ENCODE measurements around the gene FAM43B. TPM values are rescaled to one million over a fixed set of nuclear protein-coding genes. Genes with fewer than 3 reads are reported as not detected.

Gene FAM43B
- polyA plus RNA-seq, 3 donors: not detected

GRCh38 chr1:20588634-20589225 lies 36.4 kb downstream of the FAM43B start, which contains the start of gene CDA:
TSS of gene CDA (plus strand) at chr1:20589097. CDS start at chr1:20589130, 33 bp downstream.
- H3K9me3 Mint-ChIP-seq: peaks cover 0 to 3% (median 0%) of the 10 kb centered on the region in 7 donors
- peaks cover 50% of the 10 kb centered on the region for H3K79me2 ChIP-seq (ENCODE audit: insufficient read depth, low read length)
- WGBS (ENCODE audit: insufficient coverage): 7% methylated on average over 10 of the region's 11 CpGs
- H3K27me3 ChIP-seq (ENCODE audit: control insufficient read depth in 2 of 2, insufficient read depth in 2 of 2, low read length in 2 of 2): no peaks in the 10 kb centered on the region
- H4K20me1 ChIP-seq (ENCODE audit: insufficient read depth, low read length): peaks cover 29% of the 10 kb centered on the region
- peak within 1 kb of the TSS; percentile 93 to 98 for H3K27ac ChIP-seq (ENCODE audit: low read depth in 1 of 2, low read length in 2 of 2)
- peak within 1 kb of the TSS; percentile 58 for H2AFZ ChIP-seq (ENCODE audit: insufficient read depth, low read depth, low read length, poor library complexity, severe bottlenecking)
- intact Hi-C loops (cut with micrococcal nuclease): no loop called here
- H3K27ac Mint-ChIP-seq: peak within 1 kb of the TSS; percentile 95 to 99 (median 97)
- H3K4me2 ChIP-seq (replicated peaks; ENCODE audit: extremely low read depth, low read length, poor library complexity, severe bottlenecking): peak within 1 kb of the TSS; percentile 75
- TF ChIP-seq CTCF (IDR thresholded peaks at IDR 0.05): no peak
- H3K9ac ChIP-seq (ENCODE audit: insufficient read depth, low read length, poor library complexity, severe bottlenecking): peak within 1 kb of the TSS; percentile 79
- peaks cover 0 to 5% (median 1%) of the 10 kb centered on the region in 3 donors for H3K27me3 Mint-ChIP-seq (ENCODE audit: low read depth in 3 of 3)
- DNase-seq: peak; percentile 60 to 73 (median 69)
- H3K4me1 Mint-ChIP-seq: peaks cover 70% of the 10 kb centered on the region
- no peaks in the 10 kb centered on the region for H3K9me3 ChIP-seq (replicated peaks in 1 of 2; ENCODE audit: control insufficient read depth in 1 of 2, insufficient read depth in 1 of 2, low read length in 2 of 2)
- H3K4me3 ChIP-seq (replicated peaks in 1 of 3; ENCODE audit: low read depth in 2 of 3, low read length in 3 of 3): peak within 1 kb of the TSS; percentile 60 to 84 (median 79)
- peak within 1 kb of the TSS; percentile 91 for H3K4me3 Mint-ChIP-seq
- H3K36me3 ChIP-seq (replicated peaks in 1 of 2; ENCODE audit: control insufficient read depth in 1 of 2, insufficient read depth in 2 of 2, low read length in 2 of 2): peaks cover 12 to 27% of the 10 kb centered on the region in 2 donors
- peaks cover 48 to 63% of the 10 kb centered on the region in 2 donors for H3K4me1 ChIP-seq (ENCODE audit: control insufficient read depth in 1 of 2, insufficient read depth in 2 of 2, low read length in 2 of 2)
- peaks cover 22 to 28% of the 10 kb centered on the region in 2 donors for H3K36me3 Mint-ChIP-seq

- Histone ChIP-seq H2AFZ (ENCODE audit: insufficient read depth, low read depth, low read length, poor library complexity, severe bottlenecking) (peak overlapping the region; percentile 58), H4K20me1 (ENCODE audit: insufficient read depth, low read length) (peaks cover 33% of the 10 kb centered on the region), H3K4me1 (ENCODE audit: control insufficient read depth in 1 of 2, insufficient read depth in 2 of 2, low read length in 2 of 2) (peaks cover 48 to 63% of the 10 kb centered on the region in 2 donors), H3K4me3 (replicated peaks in 1 of 3; ENCODE audit: low read depth in 2 of 3, low read length in 3 of 3) (peak overlapping the region; percentile 60 to 84 (median 79)), H3K27ac (ENCODE audit: low read depth in 1 of 2, low read length in 2 of 2) (peak overlapping the region; percentile 93 to 98), H3K36me3 (replicated peaks in 1 of 2; ENCODE audit: control insufficient read depth in 1 of 2, insufficient read depth in 2 of 2, low read length in 2 of 2) (peaks cover 20 to 35% of the 10 kb centered on the region in 2 donors), H3K4me2 (replicated peaks; ENCODE audit: extremely low read depth, low read length, poor library complexity, severe bottlenecking) (peak overlapping the region; percentile 75), H3K79me2 (ENCODE audit: insufficient read depth, low read length) (peaks cover 59% of the 10 kb centered on the region), H3K27me3 (ENCODE audit: control insufficient read depth in 2 of 2, insufficient read depth in 2 of 2, low read length in 2 of 2) (no peaks in the 10 kb centered on the region), H3K9me3 (replicated peaks in 1 of 2; ENCODE audit: control insufficient read depth in 1 of 2, insufficient read depth in 1 of 2, low read length in 2 of 2) (no peaks in the 10 kb centered on the region), H3K9ac (ENCODE audit: insufficient read depth, low read length, poor library complexity, severe bottlenecking) (peak overlapping the region; percentile 79)
- DNase-seq: peak; percentile 77 to 88 (median 78)
- Mint-ChIP-seq H3K27me3 (ENCODE audit: low read depth in 3 of 3) (peaks cover 0 to 4% (median 1%) of the 10 kb centered on the region in 3 donors), H3K4me1 (peaks cover 76% of the 10 kb centered on the region), H3K27ac (peak overlapping the region; percentile 95 to 99 (median 97)), H3K36me3 (peaks cover 28 to 37% of the 10 kb centered on the region in 2 donors), H3K4me3 (peak overlapping the region; percentile 91), H3K9me3 (peaks cover 0 to 3% (median 0%) of the 10 kb centered on the region in 7 donors)
- no peak for TF ChIP-seq CTCF (IDR thresholded peaks at IDR 0.05)
- WGBS (ENCODE audit: insufficient coverage): 4% methylated on average over 17 of the region's 24 CpGs
- intact Hi-C loops (cut with micrococcal nuclease): no loop called here
Measured at GRCh38 chr1:20589331-20590278, 37.2 kb downstream of the FAM43B start.
